Uterus (tissue), 2 donors: ENCODE measurements around the gene PPP2R2C.

Experiments used
- CTCF ChIP-seq, 4 experiments: fragments of 200-600 bp in 2 of 4; fragments of 450-650 bp in 2 of 4; sonication (generic) in 2 of 4; IDR thresholded peaks; one replicate each; pipeline ENCODE4 v1.5.1; 2016 to 2019; ENCODE audit warnings: antibody characterized with exemption in 4 of 4, mild to moderate bottlenecking in 2 of 4, moderate library complexity in 1 of 4
- POLR2A ChIP-seq, 2 donors: fragments of 450-650 bp; IDR thresholded peaks; one replicate each; pipeline ENCODE4 v1.6.1; 2016; ENCODE audit warnings: antibody characterized with exemption in 2 of 2, mild to moderate bottlenecking in 1 of 2, moderate library complexity in 1 of 2

GRCh38 chr4:6282314-6282771 lies 190.1 kb downstream of the PPP2R2C start:
- TF ChIP-seq POLR2A (IDR thresholded peaks at IDR 0.05) (no peak), CTCF (IDR thresholded peaks at IDR 0.05) (no peak)
